DND-41 (cell line): ENCODE results near the gene PAPLN.

Source experiments
- EZH2 ChIP-seq: IDR thresholded peaks from 3 replicates; pipeline ENCODE4 v1.6.1; 2012; ENCODE audit warnings: borderline replicate concordance, low read depth, mild to moderate bottlenecking, moderate library complexity, low read length, inconsistent platforms; ENCODE audit not compliant: severe bottlenecking
- TF ChIP-seq, protein P1 (sequence below): IDR thresholded peaks from 2 replicates; pipeline ENCODE4 v1.5.1; 2012; ENCODE audit warnings: borderline replicate concordance, low read length, moderate library complexity, mild to moderate bottlenecking; ENCODE audit not compliant: poor library complexity, severe bottlenecking; ENCODE audit errors: extremely low read depth

DNA sequence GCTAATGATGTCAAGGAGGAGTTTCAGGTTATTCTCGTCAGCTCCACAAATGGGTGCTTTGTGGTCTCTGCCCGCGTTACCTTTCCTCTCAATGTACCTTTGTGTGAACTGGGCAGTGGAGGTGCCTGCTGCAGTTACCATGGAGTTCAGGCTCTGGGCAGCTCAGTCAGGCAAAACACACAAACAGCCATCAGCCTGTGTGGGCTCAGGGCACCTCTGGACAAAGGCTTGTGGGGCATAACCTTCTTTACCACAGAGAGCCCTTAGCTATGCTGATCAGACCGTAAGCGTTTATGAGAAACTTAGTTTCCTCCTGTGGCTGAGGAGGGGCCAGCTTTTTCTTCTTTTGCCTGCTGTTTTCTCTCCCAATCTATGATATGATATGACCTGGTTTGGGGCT is 16.7 kb upstream of the PAPLN start:
- TF ChIP-seq, protein P1, sequence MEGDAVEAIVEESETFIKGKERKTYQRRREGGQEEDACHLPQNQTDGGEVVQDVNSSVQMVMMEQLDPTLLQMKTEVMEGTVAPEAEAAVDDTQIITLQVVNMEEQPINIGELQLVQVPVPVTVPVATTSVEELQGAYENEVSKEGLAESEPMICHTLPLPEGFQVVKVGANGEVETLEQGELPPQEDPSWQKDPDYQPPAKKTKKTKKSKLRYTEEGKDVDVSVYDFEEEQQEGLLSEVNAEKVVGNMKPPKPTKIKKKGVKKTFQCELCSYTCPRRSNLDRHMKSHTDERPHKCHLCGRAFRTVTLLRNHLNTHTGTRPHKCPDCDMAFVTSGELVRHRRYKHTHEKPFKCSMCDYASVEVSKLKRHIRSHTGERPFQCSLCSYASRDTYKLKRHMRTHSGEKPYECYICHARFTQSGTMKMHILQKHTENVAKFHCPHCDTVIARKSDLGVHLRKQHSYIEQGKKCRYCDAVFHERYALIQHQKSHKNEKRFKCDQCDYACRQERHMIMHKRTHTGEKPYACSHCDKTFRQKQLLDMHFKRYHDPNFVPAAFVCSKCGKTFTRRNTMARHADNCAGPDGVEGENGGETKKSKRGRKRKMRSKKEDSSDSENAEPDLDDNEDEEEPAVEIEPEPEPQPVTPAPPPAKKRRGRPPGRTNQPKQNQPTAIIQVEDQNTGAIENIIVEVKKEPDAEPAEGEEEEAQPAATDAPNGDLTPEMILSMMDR: no peak
- TF ChIP-seq EZH2: no peak
